Measurements from ENCODE around the gene SMPD3. TPM values are rescaled to one million over a fixed set of nuclear protein-coding genes. Genes with fewer than 3 reads are reported as not detected.
A peak's percentile ranks its signal among the peaks of the same experiment; 100 is the strongest.

SMPD3 gene
- total RNA-seq, 4 donors from 2014 or later, result 19.0 to 353 (median 206) TPM

DNA sequence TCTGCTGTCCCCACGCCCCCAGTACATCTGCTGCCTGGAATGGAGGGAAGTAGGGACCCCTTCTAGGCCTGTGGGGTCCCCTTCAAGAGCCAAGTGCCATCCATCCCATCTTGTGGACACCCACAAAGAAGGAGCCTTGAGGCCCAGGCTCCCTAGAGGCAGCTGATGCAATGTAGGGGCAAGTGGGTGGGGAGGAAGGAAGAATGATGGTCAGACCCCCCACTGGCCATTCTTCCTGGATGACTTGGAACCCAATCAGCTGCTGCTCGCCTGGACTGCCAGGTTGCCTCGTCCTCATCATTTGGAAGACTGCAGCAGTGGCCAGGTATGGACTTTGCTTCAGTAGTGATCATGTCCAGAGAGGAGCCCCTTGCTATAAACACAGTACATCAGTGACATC is 48.9 kb downstream of the SMPD3 start:
- no peaks in the 10 kb centered on the region for H3K9me3 ChIP-seq
- H3K27ac ChIP-seq, result no peak overlapping the region
- no peaks in the 10 kb centered on the region for H3K27me3 ChIP-seq
- no peak for TF ChIP-seq POLR2A (IDR thresholded peaks at IDR 0.05)
- TF ChIP-seq CTCF (IDR thresholded peaks at IDR 0.05), result no peak
- H3K4me3 ChIP-seq, result no peak overlapping the region
- no peaks in the 10 kb centered on the region for H3K36me3 ChIP-seq
- no peaks in the 10 kb centered on the region for H3K4me1 ChIP-seq
- DNase-seq, result peak in 1 of 3 donors; percentile 15

DNA sequence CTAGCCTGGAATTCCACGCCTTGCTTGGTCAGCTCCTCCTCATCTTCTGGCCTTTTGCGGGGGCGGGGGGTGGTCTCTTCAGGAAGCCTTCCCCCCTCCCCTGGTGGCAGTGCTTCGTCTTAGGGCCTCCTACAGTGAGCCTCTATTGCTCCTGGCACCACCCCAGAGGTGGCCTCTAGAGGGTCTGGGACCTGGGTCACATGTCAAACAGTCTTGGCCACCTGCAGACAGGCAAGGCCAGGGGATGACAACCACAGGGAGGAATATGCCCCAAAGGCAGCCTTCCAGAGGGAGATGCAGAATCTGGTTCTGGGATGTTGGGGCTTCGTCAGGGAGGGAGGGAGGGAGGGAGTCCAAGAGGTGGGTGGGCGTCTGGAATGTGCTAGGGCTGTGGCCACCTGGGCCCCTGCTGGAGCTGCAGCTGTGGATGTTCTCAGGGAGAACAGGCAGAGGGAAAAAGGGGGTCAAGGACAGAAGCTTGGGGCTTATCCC is 50.6 kb downstream of the SMPD3 start:
- Histone ChIP-seq H3K27me3 (no peaks in the 10 kb centered on the region), H3K4me3 (no peak overlapping the region), H3K36me3 (no peaks in the 10 kb centered on the region), H3K9me3 (no peaks in the 10 kb centered on the region), H3K4me1 (no peaks in the 10 kb centered on the region), H3K27ac (no peak overlapping the region)
- TF ChIP-seq CTCF (IDR thresholded peaks at IDR 0.05), result no peak
- TF ChIP-seq POLR2A (IDR thresholded peaks at IDR 0.05), result no peak
- peak in 1 of 3 donors; percentile 12 for DNase-seq

- no peaks in the 10 kb centered on the region for H3K27me3 ChIP-seq
- no peaks in the 10 kb centered on the region for H3K9me3 ChIP-seq
- no peak overlapping the region for H3K4me3 ChIP-seq
- TF ChIP-seq POLR2A (IDR thresholded peaks at IDR 0.05) (no peak), CTCF (IDR thresholded peaks at IDR 0.05) (peak; percentile 53 to 88 (median 75))
- no peaks in the 10 kb centered on the region for H3K4me1 ChIP-seq
- peak overlapping the region in 1 of 4 donors; percentile 6 for H3K27ac ChIP-seq
- DNase-seq, result peak; percentile 47 to 79 (median 55)
- H3K36me3 ChIP-seq, result no peaks in the 10 kb centered on the region
Measured at GRCh38 chr16:68396481-68396880, 51.8 kb downstream of the SMPD3 start.

- DNase-seq, result no peak
Measured at GRCh38 chr16:68395815-68396214, 52.5 kb downstream of the SMPD3 start.

DNA sequence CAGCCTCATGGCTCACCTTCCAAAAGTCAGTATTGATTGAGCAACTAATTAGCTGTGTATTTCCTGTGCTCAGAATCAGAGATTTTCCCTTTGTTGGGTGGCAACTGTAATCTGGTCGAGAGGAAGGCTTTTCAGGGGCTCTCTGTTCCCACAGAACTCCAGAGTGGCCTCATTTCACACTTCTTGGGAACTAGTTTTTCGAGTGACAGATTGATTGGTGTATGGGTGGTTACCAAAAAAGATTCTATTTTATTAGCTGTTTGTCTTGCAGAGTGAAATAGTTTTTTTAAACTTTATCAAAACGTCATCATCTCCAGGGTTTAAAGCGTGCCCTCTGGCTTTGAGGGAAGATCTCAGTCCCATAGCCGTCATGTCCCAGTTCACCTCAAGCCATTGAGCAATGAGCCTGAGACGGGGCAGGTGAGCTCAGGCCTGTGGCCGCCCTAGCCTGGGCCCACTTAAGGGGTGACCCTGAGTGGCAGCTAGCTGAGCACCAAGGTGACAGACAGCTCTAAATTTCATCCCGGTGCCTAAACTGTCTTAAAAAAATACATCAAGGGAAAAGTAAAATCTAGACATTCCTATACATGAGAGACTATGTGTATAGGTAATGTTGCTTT is 53.0 kb downstream of the SMPD3 start:
- H3K4me3 ChIP-seq, result no peak overlapping the region
- H3K36me3 ChIP-seq, result no peaks in the 10 kb centered on the region
- no peak for DNase-seq

More at GRCh38 chr16:68395815-68396214, 52.5 kb downstream of the SMPD3 start:
- H3K27me3 ChIP-seq, result no peaks in the 10 kb centered on the region
- H3K4me1 ChIP-seq, result no peaks in the 10 kb centered on the region
- H3K36me3 ChIP-seq, result no peaks in the 10 kb centered on the region
- H3K9me3 ChIP-seq, result no peaks in the 10 kb centered on the region
- H3K4me3 ChIP-seq, result no peak overlapping the region
- TF ChIP-seq POLR2A (IDR thresholded peaks at IDR 0.05), result no peak
- H3K27ac ChIP-seq, result no peak overlapping the region

More for the DNA sequence above, 53.0 kb downstream of the SMPD3 start:
- H3K4me1 ChIP-seq, result no peaks in the 10 kb centered on the region
- H3K9me3 ChIP-seq, result no peaks in the 10 kb centered on the region
- no peaks in the 10 kb centered on the region for H3K27me3 ChIP-seq
- no peak overlapping the region for H3K27ac ChIP-seq
- no peak for TF ChIP-seq CTCF (IDR thresholded peaks at IDR 0.05)
- TF ChIP-seq POLR2A (IDR thresholded peaks at IDR 0.05), result no peak
